Hematopoietic multipotent progenitor cell treated with erythropoietin and hydrocortisone succinate and interleukin-3 and kit ligand, for 15 days (in vitro differentiated cells): Measurements from ENCODE around the gene LNP1.
"Not testable (repeated sequence)": the region's sequence is repeated elsewhere in the genome, so short reads cannot be mapped to it uniquely, and the experiment has no call there.

ENCODE experiments used
- DNase-seq: peaks from one replicate; pipeline ENCODE4 v3.0.0-alpha.2; 2015; ENCODE audit warnings: low spot score

Gene LNP1

GRCh38 chr3:100429187-100429716, 27.9 kb downstream of the LNP1 start:
- no peak for DNase-seq

GRCh38 chr3:100436951-100437350, 35.6 kb downstream of the LNP1 start:
- DNase-seq: no peak

- DNase-seq: peak; percentile 62
These were observed 36.6 kb downstream of the LNP1 start for GRCh38 chr3:100437721-100438622.

- peak; percentile 45 for DNase-seq
These were observed 37.3 kb downstream of the LNP1 start for GRCh38 chr3:100438623-100438974.

- DNase-seq: no peak
These were observed 39.6 kb downstream of the LNP1 start for GRCh38 chr3:100440895-100441294.

- no peak for DNase-seq
These were observed 42.4 kb downstream of the LNP1 start for GRCh38 chr3:100443690-100444089.

- DNase-seq: not testable (repeated sequence)
These were observed 45.7 kb downstream of the LNP1 start for GRCh38 chr3:100447067-100447466.

GRCh38 chr3:100448079-100448478, 46.7 kb downstream of the LNP1 start:
- DNase-seq: no peak

GRCh38 chr3:100449214-100449613, 47.9 kb downstream of the LNP1 start:
- DNase-seq: no peak

GRCh38 chr3:100454677-100455076, 53.3 kb downstream of the LNP1 start:
- no peak for DNase-seq

GRCh38 chr3:100455841-100456550, 54.7 kb downstream of the LNP1 start:
- DNase-seq: no peak

- DNase-seq: no peak
These were observed 55.4 kb downstream of the LNP1 start for GRCh38 chr3:100456745-100457144.

- DNase-seq: no peak
These were observed 56.5 kb downstream of the LNP1 start for GRCh38 chr3:100457811-100458210.

GRCh38 chr3:100458814-100459213, 57.5 kb downstream of the LNP1 start:
- DNase-seq: no peak

GRCh38 chr3:100463002-100463401, 61.7 kb downstream of the LNP1 start:
- peak; percentile 48 for DNase-seq

GRCh38 chr3:100463646-100464155, 62.4 kb downstream of the LNP1 start:
- DNase-seq: no peak

- DNase-seq: no peak
These were observed 64.8 kb downstream of the LNP1 start for GRCh38 chr3:100465892-100466777.

- DNase-seq: no peak
These were observed 65.8 kb downstream of the LNP1 start for GRCh38 chr3:100467133-100467532.

GRCh38 chr3:100468676-100469075, 67.3 kb downstream of the LNP1 start:
- no peak for DNase-seq

GRCh38 chr3:100470951-100471350, 69.6 kb downstream of the LNP1 start:
- no peak for DNase-seq

- no peak for DNase-seq
These were observed 70.1 kb downstream of the LNP1 start for GRCh38 chr3:100471444-100471843.

GRCh38 chr3:100477851-100478360, 76.6 kb downstream of the LNP1 start:
- DNase-seq: not testable (repeated sequence)
